ENCODE measurements around the gene FAM72D. TPM values are rescaled to one million over a fixed set of nuclear protein-coding genes. Genes with fewer than 3 reads are reported as not detected.

The FAM72D gene
- total and polyA plus RNA-seq, 8 donors = 0.58 to 1.5 (median 0.68) TPM; not detected in 4

Other genes with a start within 250 kb of the FAM72D start
- 10 to 100 TPM in 4 of 5 donors, 1 to 10 TPM in 1; 1.6 to 18.7 (median 16.3) TPM for gene SRGAP2B, start 646 bp upstream of the FAM72D start, total RNA-seq
- 1 to 10 TPM; 2.8 to 7.2 (median 3.1) TPM for gene SRGAP2B, start 646 bp upstream of the FAM72D start, polyA plus RNA-seq
- gene PPIAL4D, start 146.2 kb downstream of the FAM72D start, total RNA-seq = not detected
- not detected for gene PPIAL4D, start 146.2 kb downstream of the FAM72D start, polyA plus RNA-seq

Measured in stomach (tissue), 8 donors.